K562 (cell line): ENCODE data around the gene SLC44A5. TPM values are rescaled to one million over a fixed set of nuclear protein-coding genes. Genes with fewer than 3 reads are reported as not detected.

Experiments
- ATAC-seq: fragments of 200-7000 bp; cut with Tn5 transposase; 3 replicates; pipeline ENCODE4 v1.9.1; 2020; ENCODE audit warnings: moderate library complexity
- BruUV-seq: library from RNA; stranded (reverse); fragments of 400-500 nt; replicated peaks from 2 replicates; lab custom pipeline; 2021; lab: Mats Ljungman, UMichigan
- CTCF ChIA-PET: fragments of 300-600 bp; formaldehyde crosslinking; extraction: SDS; loops from one replicate; lab custom pipeline; 2021; ENCODE audit warnings: low intra/inter-chr PET ratio; lab: Yijun Ruan, JAX
- POLR2A ChIA-PET: fragments of 300-600, 350-650 bp; sonication (Branson Sonifier 250); formaldehyde crosslinking; extraction: SDS; loops from one replicate; lab custom pipeline; 2021; ENCODE audit warnings: antibody characterized with exemption, inconsistent platforms; lab: Yijun Ruan, JAX
- DNase-seq, 4 experiments: peaks; one replicate each; pipeline versions ENCODE4 v3.0.0 to v3.0.0-alpha.2; 2011 to 2018; ENCODE audit warnings: low spot score in 3 of 4, mixed read lengths in 3 of 4; ENCODE audit errors: extremely low read depth in 1 of 4
- FAIRE-seq: peaks from 2 replicates; lab custom pipeline; 2011; peaks lifted over from hg19 to GRCh38; lab: Jason Lieb, UNC
- H2AFZ ChIP-seq: 2 replicates; pipeline ENCODE4 v1.6.0; 2011; ENCODE audit warnings: low read depth, low read length, control low read depth, inconsistent platforms
- H3K27ac ChIP-seq: fragments of 200-600 bp; 3 replicates; pipeline ENCODE4 v1.8.0; 2011; ENCODE audit warnings: low read depth, mild to moderate bottlenecking, control low read depth, inconsistent platforms, low read length, moderate library complexity, mixed read lengths; ENCODE audit errors: extremely low read depth
- H3K27me3 ChIP-seq, 2 experiments: fragments of 300-600 bp in 1 of 2; 2 replicates in 1 of 2; 3 replicates in 1 of 2; pipeline versions ENCODE4 v1.6.0 to v1.8.0; 2011; ENCODE audit warnings: inconsistent platforms in 2 of 2, low read length in 2 of 2, mild to moderate bottlenecking in 1 of 2, mixed read lengths in 1 of 2, moderate library complexity in 1 of 2; ENCODE audit not compliant: control insufficient read depth in 2 of 2, insufficient read depth in 2 of 2
- H3K36me3 ChIP-seq: fragments of 300-600 bp; 3 replicates; pipeline ENCODE4 v1.8.0; 2011; ENCODE audit warnings: mild to moderate bottlenecking, low read length, inconsistent platforms; ENCODE audit not compliant: control insufficient read depth, insufficient read depth
- H3K4me1 ChIP-seq, 2 experiments: fragments of 200-600 bp in 1 of 2; replicated peaks in 1 of 2; 2 replicates in 1 of 2; 3 replicates in 1 of 2; pipeline versions ENCODE4 v1.5.1 to v1.8.0; 2011; ENCODE audit warnings: inconsistent platforms in 2 of 2, low read length in 2 of 2, mild to moderate bottlenecking in 1 of 2, mixed read lengths in 1 of 2, moderate library complexity in 1 of 2; ENCODE audit not compliant: control insufficient read depth in 2 of 2, insufficient read depth in 2 of 2
- H3K4me2 ChIP-seq: 2 replicates; pipeline ENCODE4 v1.6.1; 2011; ENCODE audit warnings: low read length, control low read depth, inconsistent platforms, mixed read lengths; ENCODE audit not compliant: insufficient read depth
- H3K4me3 ChIP-seq: fragments of 200-600 bp; sonication (generic), shearing (Covaris generic); 2 replicates; pipeline ENCODE4 v1.5.1; 2016; ENCODE audit warnings: control low read depth, inconsistent platforms
- H3K79me2 ChIP-seq: fragments of 200-600 bp; 3 replicates; pipeline ENCODE4 v1.8.0; 2011; ENCODE audit warnings: low read length, inconsistent platforms; ENCODE audit not compliant: control insufficient read depth, insufficient read depth
- H3K9ac ChIP-seq, 2 experiments: 2 replicates each; pipeline versions ENCODE4 v1.6.0 to v1.6.1; 2011; ENCODE audit warnings: low read depth in 2 of 2, low read length in 2 of 2, control low read depth in 1 of 2, inconsistent platforms in 1 of 2, mild to moderate bottlenecking in 1 of 2, mixed read lengths in 1 of 2; ENCODE audit not compliant: insufficient read depth in 1 of 2
- H3K9me1 ChIP-seq: one replicate; pipeline ENCODE4 v1.6.0; 2011; ENCODE audit warnings: inconsistent platforms, mild to moderate bottlenecking, low read length, moderate library complexity; ENCODE audit not compliant: control insufficient read depth, insufficient read depth
- H3K9me3 ChIP-seq: replicated peaks from 2 replicates; pipeline ENCODE4 v1.5.1; 2011; ENCODE audit warnings: low read depth, low read length, inconsistent platforms; ENCODE audit not compliant: control insufficient read depth, insufficient read depth
- H4K20me1 ChIP-seq: replicated peaks from 2 replicates; pipeline ENCODE4 v1.6.1; 2011; ENCODE audit warnings: low read length, inconsistent platforms, mixed read lengths; ENCODE audit not compliant: control insufficient read depth, insufficient read depth
- CBFA2T2 ChIP-seq: fragments of 450-650 bp; conservative IDR thresholded peaks from 2 replicates; pipeline ENCODE4 v1.6.1; 2017; ENCODE audit warnings: mild to moderate bottlenecking
- CEBPB ChIP-seq: fragments of 450-650 bp; IDR thresholded peaks from 2 replicates; pipeline ENCODE4 v1.6.1; 2016; ENCODE audit warnings: missing genetic modification characterization, missing compliant biosample characterization
- CEBPG ChIP-seq, 3 experiments: fragments of 200-800 bp in 1 of 3; sonication (Bioruptor generic) in 1 of 3; sonication (generic) in 1 of 3; formaldehyde crosslinking in 1 of 3; IDR thresholded peaks in 2 of 3; conservative IDR thresholded peaks in 1 of 3; 2 replicates each; pipeline versions ENCODE4 v1.6.1 to v1.8.0; 2016 to 2022; ENCODE audit warnings: missing compliant biosample characterization in 2 of 3, missing genetic modification characterization in 2 of 3, mild to moderate bottlenecking in 1 of 3, missing genetic modification reagents in 1 of 3
- NFIC ChIP-seq: fragments of 450-650 bp; IDR thresholded peaks from 2 replicates; pipeline ENCODE4 v1.6.1; 2017; ENCODE audit warnings: mild to moderate bottlenecking, inconsistent platforms
- PPARD ChIP-seq: fragments of 250-450 bp; sonication (Bioruptor Pico); IDR thresholded peaks from 2 replicates; pipeline ENCODE4 v1.8.0; 2022; ENCODE audit warnings: inconsistent platforms, mild to moderate bottlenecking, moderate library complexity
- RFX5 ChIP-seq: IDR thresholded peaks from 2 replicates; pipeline ENCODE4 v1.6.1; 2011; ENCODE audit warnings: low read depth, mild to moderate bottlenecking, improper control_type of control experiment, low read length
- SOX6 ChIP-seq: fragments of 450-650 bp; IDR thresholded peaks from 2 replicates; pipeline ENCODE4 v1.6.1; 2014; ENCODE audit warnings: mild to moderate bottlenecking
- SUPT5H ChIP-seq: fragments of 450-650 bp; IDR thresholded peaks from 2 replicates; pipeline ENCODE4 v1.6.1; 2016
- ZBTB1 ChIP-seq: sonication (generic); formaldehyde crosslinking; IDR thresholded peaks from 2 replicates; pipeline ENCODE4 v1.8.1; 2023; ENCODE audit warnings: missing genetic modification reagents, low read depth, mild to moderate bottlenecking, borderline replicate concordance
- ZNF766 ChIP-seq: fragments of 200-800 bp; sonication (Bioruptor generic); conservative IDR thresholded peaks from 2 replicates; pipeline ENCODE4 v1.6.1; 2016; ENCODE audit warnings: missing genetic modification characterization, missing compliant biosample characterization
- WGBS: fragments of 100-300 bp; shearing (Covaris generic); methylation state at CpG from one replicate; pipeline ENCODE4 v1.1.6; 2016; ENCODE audit warnings: low coverage, mixed read lengths; ENCODE audit not compliant: insufficient coverage; ENCODE audit errors: missing lambda C conversion rate; 5-methylcytosine and 5-hydroxymethylcytosine counted together
- in situ Hi-C: fragments of 300-500 bp; cut with MboI; formaldehyde crosslinking; loops from 4 replicates; pipeline ENCODE4 v1.15.0; 2018; ENCODE audit warnings: inconsistent platforms, mixed read lengths
- intact Hi-C: fragments of 100-400 bp; cut with micrococcal nuclease; formaldehyde crosslinking; loops from 2 replicates; pipeline ENCODE4 v1.14.2; 2022
- polyA plus RNA-seq, 8 experiments: library from polyadenylated mRNA; depleted of rRNA in 4 of 8; stranded (reverse) in 5 of 8; unstranded in 3 of 8; fragments of >200 nt; fragmentation: Nextera tagmentation in 2 of 8; fragmentation: Illumina TruSeq in 1 of 8; extraction: Ambion mirVana in 2 of 8; extraction: Trizol in 1 of 8; gene quantifications; 2 replicates each; pipeline versions ENCODE4 v1.2.1 to v1.2.3, GENCODE V29; 2011 to 2014; ENCODE audit warnings: inconsistent platforms in 1 of 8, missing spikeins in 1 of 8
- total RNA-seq, 7 experiments: library from RNA; depleted of rRNA in 6 of 7; stranded (reverse); fragments of >200 nt in 6 of 7; fragmentation: Illumina TruSeq in 2 of 7; extraction: Trizol in 2 of 7; gene quantifications; 2 replicates each; pipeline versions ENCODE4 v1.2.1 to v1.2.3, GENCODE V29; 2011 to 2021; ENCODE audit warnings: low replicate concordance in 1 of 7
- TF ChIP-seq, protein P1 (sequence below), 2 experiments: IDR thresholded peaks in 1 of 2; conservative IDR thresholded peaks in 1 of 2; 2 replicates each; pipeline ENCODE4 v1.6.1; 2016; ENCODE audit warnings: low read depth in 2 of 2, mild to moderate bottlenecking in 1 of 2, missing compliant biosample characterization in 1 of 2, missing genetic modification characterization in 1 of 2, moderate library complexity in 1 of 2
- TF ChIP-seq, protein P2 (sequence below): conservative IDR thresholded peaks from 2 replicates; pipeline ENCODE4 v1.6.1; 2011; ENCODE audit warnings: low read depth, mild to moderate bottlenecking, low read length; ENCODE audit not compliant: control insufficient read depth

SLC44A5 gene
- total and polyA plus RNA-seq, 9 of the 15 experiments (the other 6 are each of a cell fraction or from before 2014, with no cell fraction given) = 1.2 to 10.1 (median 3.2) TPM

DNA sequence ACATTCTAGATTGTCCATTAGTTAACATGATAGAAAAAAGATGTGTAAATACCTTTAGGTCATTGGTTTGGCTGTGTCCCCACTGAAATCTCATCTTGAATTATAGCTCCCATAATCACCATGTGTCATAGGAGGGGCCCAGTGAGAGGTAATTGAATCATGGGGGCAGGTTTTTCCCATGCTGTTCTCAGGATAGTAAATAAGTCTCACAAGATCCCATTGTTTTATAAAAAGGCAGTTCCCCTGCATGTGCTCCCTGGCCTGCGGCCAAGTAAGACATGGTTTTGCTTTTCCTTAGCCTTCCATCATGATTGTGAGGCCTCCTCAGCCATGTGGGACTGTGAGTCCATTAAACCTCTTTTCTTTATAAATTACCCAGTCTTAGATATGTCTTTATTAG is 32.5 kb upstream of the SLC44A5 start:
- in situ Hi-C loops (no loop called here), intact Hi-C loops (no loop called here)
- Histone ChIP-seq H3K9ac (no peak overlapping the region), H3K9me3 (peaks cover 9% of the 10 kb centered on the region), H3K27ac (no peak overlapping the region), H4K20me1 (no peaks in the 10 kb centered on the region), H2AFZ (no peak overlapping the region), H3K36me3 (no peaks in the 10 kb centered on the region), H3K4me3 (no peak overlapping the region), H3K9me1 (no peaks in the 10 kb centered on the region), H3K4me2 (no peak overlapping the region), H3K79me2 (no peaks in the 10 kb centered on the region), H3K4me1 (peaks cover 0 to 5% of the 10 kb centered on the region in 2 experiments; a peak in 2 of 5 replicates), H3K27me3 (no peaks in the 10 kb centered on the region)
- ChIA-PET POLR2A (no interaction called here), CTCF (no interaction called here)
- TF ChIP-seq CBFA2T2 (no peak), NFIC (peak; percentile 84), ZNF766 (CRISPR knock-in tag) (peak; percentile 80)
- no peak for FAIRE-seq
- WGBS = 24% methylated on average over 1 of the region's 1 CpG
- DNase-seq = peak in 1 of 4 experiments; percentile 27
- BruUV-seq = no TSS peak
- ATAC-seq = no peak; the same call in 2 of the 3 replicates

DNA sequence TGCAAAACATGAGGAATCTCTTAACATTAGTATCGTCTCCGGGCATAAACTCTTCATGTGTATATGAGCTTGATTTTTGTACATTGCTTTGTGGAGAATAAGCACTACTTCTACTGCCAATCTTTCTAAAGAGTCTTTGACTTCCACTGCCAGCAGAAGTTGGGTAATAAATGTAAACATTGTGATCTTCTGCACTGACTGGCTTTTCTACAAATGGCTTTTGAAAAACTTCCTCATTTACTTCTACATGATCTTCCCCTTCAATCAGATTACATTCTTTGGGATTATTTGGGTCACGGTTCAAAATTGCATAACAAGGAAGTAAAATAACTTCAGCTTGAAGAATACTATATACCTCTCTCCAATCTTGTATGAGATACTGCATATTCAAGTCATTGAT is 30.4 kb upstream of the SLC44A5 start:
- intact Hi-C loops = loop anchor here (2.0 kb wide), 1 partner anchor 143 kb away; no protein-coding TSS in a partner anchor
- no peak overlapping the region for H2AFZ ChIP-seq
- no peak overlapping the region for H3K27ac ChIP-seq
- H3K27me3 ChIP-seq = no peaks in the 10 kb centered on the region
- H3K36me3 ChIP-seq = no peaks in the 10 kb centered on the region
- no peak overlapping the region for H3K4me3 ChIP-seq
- FAIRE-seq (no peak), DNase-seq (no peak), ATAC-seq (no peak)
- ChIA-PET POLR2A (no interaction called here), CTCF (no interaction called here)
- in situ Hi-C loops = no loop called here
- no peaks in the 10 kb centered on the region for H3K79me2 ChIP-seq
- H3K9ac ChIP-seq = no peak overlapping the region
- peaks cover 0 to 5% of the 10 kb centered on the region in 2 experiments; a peak in 2 of 5 replicates for H3K4me1 ChIP-seq
- no peak overlapping the region for H3K4me2 ChIP-seq
- no peaks in the 10 kb centered on the region for H3K9me1 ChIP-seq
- no peaks in the 10 kb centered on the region for H4K20me1 ChIP-seq
- WGBS = 58% methylated on average over 3 of the region's 3 CpGs
- BruUV-seq = no TSS peak
- no peaks in the 10 kb centered on the region for H3K9me3 ChIP-seq
- no peak for TF ChIP-seq CEBPG (CRISPR knock-in tag; IDR thresholded peaks at IDR 0.05)
- peak in 1 of 2 experiments; percentile 43; a peak in 2 of 4 replicates for TF ChIP-seq CEBPG (tag; conservative IDR thresholded peaks at IDR 0.05 in 1 of 2, IDR thresholded peaks at IDR 0.05 in 1 of 2)
- TF ChIP-seq SOX6 = peak; percentile 39; the same call in 1 of the 2 replicates
- TF ChIP-seq CEBPB = peak; percentile 78
- TF ChIP-seq PPARD (CRISPR knock-in tag) = no peak
- TF ChIP-seq, protein P1, sequence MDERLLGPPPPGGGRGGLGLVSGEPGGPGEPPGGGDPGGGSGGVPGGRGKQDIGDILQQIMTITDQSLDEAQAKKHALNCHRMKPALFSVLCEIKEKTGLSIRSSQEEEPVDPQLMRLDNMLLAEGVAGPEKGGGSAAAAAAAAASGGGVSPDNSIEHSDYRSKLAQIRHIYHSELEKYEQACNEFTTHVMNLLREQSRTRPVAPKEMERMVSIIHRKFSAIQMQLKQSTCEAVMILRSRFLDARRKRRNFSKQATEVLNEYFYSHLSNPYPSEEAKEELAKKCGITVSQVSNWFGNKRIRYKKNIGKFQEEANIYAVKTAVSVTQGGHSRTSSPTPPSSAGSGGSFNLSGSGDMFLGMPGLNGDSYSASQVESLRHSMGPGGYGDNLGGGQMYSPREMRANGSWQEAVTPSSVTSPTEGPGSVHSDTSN (CRISPR knock-in tag; IDR thresholded peaks at IDR 0.05; ENCODE audit: low read depth) = no peak
- TF ChIP-seq, protein P1 (tag; conservative IDR thresholded peaks at IDR 0.05; ENCODE audit: low read depth) = no peak
- TF ChIP-seq, protein P2, sequence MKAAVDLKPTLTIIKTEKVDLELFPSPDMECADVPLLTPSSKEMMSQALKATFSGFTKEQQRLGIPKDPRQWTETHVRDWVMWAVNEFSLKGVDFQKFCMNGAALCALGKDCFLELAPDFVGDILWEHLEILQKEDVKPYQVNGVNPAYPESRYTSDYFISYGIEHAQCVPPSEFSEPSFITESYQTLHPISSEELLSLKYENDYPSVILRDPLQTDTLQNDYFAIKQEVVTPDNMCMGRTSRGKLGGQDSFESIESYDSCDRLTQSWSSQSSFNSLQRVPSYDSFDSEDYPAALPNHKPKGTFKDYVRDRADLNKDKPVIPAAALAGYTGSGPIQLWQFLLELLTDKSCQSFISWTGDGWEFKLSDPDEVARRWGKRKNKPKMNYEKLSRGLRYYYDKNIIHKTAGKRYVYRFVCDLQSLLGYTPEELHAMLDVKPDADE = no peak
- no peak for TF ChIP-seq RFX5
- no peak for TF ChIP-seq SUPT5H
- TF ChIP-seq ZBTB1 (CRISPR knock-in tag) = no peak
